ENCODE measurements around the gene ITSN1.

Gene ITSN1

DNA sequence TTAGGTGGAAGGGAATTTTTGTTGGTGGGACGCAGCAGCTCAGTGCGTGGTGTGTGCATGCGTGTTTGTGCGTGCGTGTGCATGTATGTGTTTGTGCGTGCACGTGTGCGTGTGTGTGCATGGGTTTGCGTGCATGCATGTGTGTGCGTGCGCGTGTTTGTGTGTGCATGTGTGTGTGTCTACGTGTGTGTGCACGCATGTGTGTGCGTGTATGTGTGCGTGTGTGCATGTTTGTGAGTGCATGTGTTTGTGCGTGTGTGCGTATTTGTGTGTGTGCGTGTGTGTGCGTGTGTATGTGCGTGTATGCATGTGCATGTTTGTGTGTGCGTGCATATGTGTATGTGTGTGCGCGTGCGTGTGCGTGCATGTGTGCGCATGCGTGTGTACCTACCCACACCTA is 253.1 kb downstream of the ITSN1 start:
- Histone ChIP-seq H3K9me3 (ENCODE audit: insufficient read depth, low read depth, low read length) (peaks cover 4% of the 10 kb centered on the region), H2BK120ac (ENCODE audit: insufficient read depth, low read length, poor library complexity) (no peak overlapping the region), H3K4me1 (ENCODE audit: control insufficient read depth in 1 of 2, insufficient read depth in 2 of 2, low read length in 2 of 2) (peaks cover 0 to 5% of the 10 kb centered on the region in 2 experiments), H4K12ac (ENCODE audit: low read depth, low read length) (no peak overlapping the region), H3K18ac (ENCODE audit: low read length) (no peak overlapping the region), H3K23ac (ENCODE audit: low read length) (no peak overlapping the region), H3K9ac (ENCODE audit: low read length) (no peak overlapping the region), H3K27ac (ENCODE audit: low read depth, low read length) (no peak overlapping the region), H4K8ac (ENCODE audit: low read depth, low read length) (no peak overlapping the region), H2AK5ac (ENCODE audit: low read length) (no peak overlapping the region), H3K14ac (ENCODE audit: low read length) (no peak overlapping the region), H3K79me2 (ENCODE audit: control insufficient read depth, insufficient read depth, low read length, poor library complexity) (no peaks in the 10 kb centered on the region), H4K91ac (ENCODE audit: low read depth, low read length) (no peak overlapping the region), H2AFZ (ENCODE audit: insufficient read depth, low read length, poor library complexity) (no peak overlapping the region), H3K36me3 (ENCODE audit: control insufficient read depth in 1 of 2, insufficient read depth in 2 of 2, low read length in 2 of 2) (no peaks in the 10 kb centered on the region), H3K4me3 (ENCODE audit: low read depth, low read length) (peak overlapping the region; percentile 58), H2BK5ac (ENCODE audit: low read depth, low read length, poor library complexity) (no peak overlapping the region), H3K27me3 (ENCODE audit: insufficient read depth, low read length) (no peaks in the 10 kb centered on the region), H3K4ac (ENCODE audit: low read depth, low read length) (no peak overlapping the region), H3K79me1 (ENCODE audit: low read length) (no peaks in the 10 kb centered on the region), H3K4me2 (ENCODE audit: low read length) (peak overlapping the region; percentile 53), H2BK12ac (ENCODE audit: low read length) (no peak overlapping the region)
- DNase-seq: no peak
- 100% methylated on average over 2 of the region's 28 CpGs for WGBS (ENCODE audit: extremely low coverage, insufficient coverage, insufficient read length)

DNA sequence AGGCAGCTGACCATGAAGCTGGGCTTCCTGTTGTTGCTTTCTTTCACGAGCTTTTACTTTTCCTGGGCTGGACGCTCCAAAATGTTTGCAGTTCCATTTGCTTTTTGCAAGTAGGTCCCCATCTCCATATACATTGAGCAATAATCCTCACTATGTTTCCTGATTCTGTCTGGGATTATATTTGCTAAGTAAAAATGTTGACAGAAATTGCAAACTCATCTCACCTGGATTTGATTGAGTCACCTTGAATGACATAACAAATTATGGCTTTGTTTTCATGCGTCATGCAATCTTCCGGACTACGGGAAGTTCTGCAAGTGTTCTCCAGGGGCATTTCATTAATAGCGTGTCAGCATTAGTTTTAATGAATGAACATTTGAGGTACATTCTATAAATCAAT is 254.4 kb downstream of the ITSN1 start:
- Histone ChIP-seq H2BK120ac (ENCODE audit: insufficient read depth, low read length, poor library complexity) (no peak overlapping the region), H2BK12ac (ENCODE audit: low read length) (no peak overlapping the region), H2AK5ac (ENCODE audit: low read length) (no peak overlapping the region), H4K8ac (ENCODE audit: low read depth, low read length) (no peak overlapping the region), H3K9me3 (ENCODE audit: insufficient read depth, low read depth, low read length) (peaks cover 4% of the 10 kb centered on the region), H4K91ac (ENCODE audit: low read depth, low read length) (no peak overlapping the region), H3K9ac (ENCODE audit: low read length) (no peak overlapping the region), H3K79me2 (ENCODE audit: control insufficient read depth, insufficient read depth, low read length, poor library complexity) (no peaks in the 10 kb centered on the region), H3K27me3 (ENCODE audit: insufficient read depth, low read length) (no peaks in the 10 kb centered on the region), H3K27ac (ENCODE audit: low read depth, low read length) (no peak overlapping the region), H2AFZ (ENCODE audit: insufficient read depth, low read length, poor library complexity) (no peak overlapping the region), H3K4ac (ENCODE audit: low read depth, low read length) (no peak overlapping the region), H2BK5ac (ENCODE audit: low read depth, low read length, poor library complexity) (no peak overlapping the region), H3K79me1 (ENCODE audit: low read length) (no peaks in the 10 kb centered on the region), H3K4me3 (ENCODE audit: low read depth, low read length) (no peak overlapping the region), H4K12ac (ENCODE audit: low read depth, low read length) (no peak overlapping the region), H3K36me3 (ENCODE audit: control insufficient read depth in 1 of 2, insufficient read depth in 2 of 2, low read length in 2 of 2) (peaks cover 0 to 1% of the 10 kb centered on the region in 2 experiments), H3K4me1 (ENCODE audit: control insufficient read depth in 1 of 2, insufficient read depth in 2 of 2, low read length in 2 of 2) (peaks cover 0 to 5% of the 10 kb centered on the region in 2 experiments), H3K23ac (ENCODE audit: low read length) (no peak overlapping the region), H3K14ac (ENCODE audit: low read length) (no peak overlapping the region), H3K4me2 (ENCODE audit: low read length) (no peak overlapping the region), H3K18ac (ENCODE audit: low read length) (no peak overlapping the region)
- no peak for DNase-seq
- WGBS (ENCODE audit: extremely low coverage, insufficient coverage, insufficient read length): no CpG with 5 or more reads among the region's 6 CpGs

- Histone ChIP-seq H2AK5ac (ENCODE audit: low read length) (no peak overlapping the region), H3K79me2 (ENCODE audit: control insufficient read depth, insufficient read depth, low read length, poor library complexity) (no peaks in the 10 kb centered on the region), H3K4ac (ENCODE audit: low read depth, low read length) (no peak overlapping the region), H3K23ac (ENCODE audit: low read length) (no peak overlapping the region), H3K4me1 (ENCODE audit: control insufficient read depth in 1 of 2, insufficient read depth in 2 of 2, low read length in 2 of 2) (peaks cover 0 to 5% of the 10 kb centered on the region in 2 experiments), H2BK120ac (ENCODE audit: insufficient read depth, low read length, poor library complexity) (no peak overlapping the region), H3K9ac (ENCODE audit: low read length) (no peak overlapping the region), H3K27me3 (ENCODE audit: insufficient read depth, low read length) (no peaks in the 10 kb centered on the region), H3K14ac (ENCODE audit: low read length) (no peak overlapping the region), H3K4me3 (ENCODE audit: low read depth, low read length) (no peak overlapping the region), H2BK12ac (ENCODE audit: low read length) (no peak overlapping the region), H4K91ac (ENCODE audit: low read depth, low read length) (no peak overlapping the region), H3K4me2 (ENCODE audit: low read length) (no peak overlapping the region), H3K36me3 (ENCODE audit: control insufficient read depth in 1 of 2, insufficient read depth in 2 of 2, low read length in 2 of 2) (peaks cover 0 to 5% of the 10 kb centered on the region in 2 experiments), H3K18ac (ENCODE audit: low read length) (no peak overlapping the region), H4K12ac (ENCODE audit: low read depth, low read length) (no peak overlapping the region), H3K9me3 (ENCODE audit: insufficient read depth, low read depth, low read length) (peaks cover 4% of the 10 kb centered on the region), H4K8ac (ENCODE audit: low read depth, low read length) (no peak overlapping the region), H2AFZ (ENCODE audit: insufficient read depth, low read length, poor library complexity) (no peak overlapping the region), H3K79me1 (ENCODE audit: low read length) (no peaks in the 10 kb centered on the region), H2BK5ac (ENCODE audit: low read depth, low read length, poor library complexity) (no peak overlapping the region), H3K27ac (ENCODE audit: low read depth, low read length) (no peak overlapping the region)
- WGBS (ENCODE audit: extremely low coverage, insufficient coverage, insufficient read length): no CpG with 5 or more reads among the region's 5 CpGs
- no peak for DNase-seq
Observed at GRCh38 chr21:33897098-33897497, 254.8 kb downstream of the ITSN1 start.

GRCh38 chr21:33897739-33898138 is 255.4 kb downstream of the ITSN1 start:
- Histone ChIP-seq H3K4me3 (ENCODE audit: low read depth, low read length) (no peak overlapping the region), H3K4me2 (ENCODE audit: low read length) (no peak overlapping the region), H3K23ac (ENCODE audit: low read length) (no peak overlapping the region), H3K36me3 (ENCODE audit: control insufficient read depth in 1 of 2, insufficient read depth in 2 of 2, low read length in 2 of 2) (peaks cover 5 to 11% of the 10 kb centered on the region in 2 experiments), H2BK5ac (ENCODE audit: low read depth, low read length, poor library complexity) (no peak overlapping the region), H3K79me1 (ENCODE audit: low read length) (no peaks in the 10 kb centered on the region), H3K9me3 (ENCODE audit: insufficient read depth, low read depth, low read length) (peaks cover 4% of the 10 kb centered on the region), H4K8ac (ENCODE audit: low read depth, low read length) (no peak overlapping the region), H4K91ac (ENCODE audit: low read depth, low read length) (no peak overlapping the region), H2AK5ac (ENCODE audit: low read length) (no peak overlapping the region), H2AFZ (ENCODE audit: insufficient read depth, low read length, poor library complexity) (no peak overlapping the region), H3K27ac (ENCODE audit: low read depth, low read length) (no peak overlapping the region), H3K9ac (ENCODE audit: low read length) (no peak overlapping the region), H3K14ac (ENCODE audit: low read length) (no peak overlapping the region), H4K12ac (ENCODE audit: low read depth, low read length) (no peak overlapping the region), H2BK12ac (ENCODE audit: low read length) (no peak overlapping the region), H3K4me1 (ENCODE audit: control insufficient read depth in 1 of 2, insufficient read depth in 2 of 2, low read length in 2 of 2) (peaks cover 0 to 5% of the 10 kb centered on the region in 2 experiments), H3K18ac (ENCODE audit: low read length) (no peak overlapping the region), H3K4ac (ENCODE audit: low read depth, low read length) (no peak overlapping the region), H2BK120ac (ENCODE audit: insufficient read depth, low read length, poor library complexity) (no peak overlapping the region), H3K27me3 (ENCODE audit: insufficient read depth, low read length) (no peaks in the 10 kb centered on the region), H3K79me2 (ENCODE audit: control insufficient read depth, insufficient read depth, low read length, poor library complexity) (no peaks in the 10 kb centered on the region)
- DNase-seq: no peak
- no CpG with 5 or more reads among the region's 3 CpGs for WGBS (ENCODE audit: extremely low coverage, insufficient coverage, insufficient read length)
